ENCODE results near the gene ANO9.
"Not testable (repeated sequence)": the region's sequence is repeated elsewhere in the genome, so short reads cannot be mapped to it uniquely, and the experiment has no call there.

Gene ANO9

DNA sequence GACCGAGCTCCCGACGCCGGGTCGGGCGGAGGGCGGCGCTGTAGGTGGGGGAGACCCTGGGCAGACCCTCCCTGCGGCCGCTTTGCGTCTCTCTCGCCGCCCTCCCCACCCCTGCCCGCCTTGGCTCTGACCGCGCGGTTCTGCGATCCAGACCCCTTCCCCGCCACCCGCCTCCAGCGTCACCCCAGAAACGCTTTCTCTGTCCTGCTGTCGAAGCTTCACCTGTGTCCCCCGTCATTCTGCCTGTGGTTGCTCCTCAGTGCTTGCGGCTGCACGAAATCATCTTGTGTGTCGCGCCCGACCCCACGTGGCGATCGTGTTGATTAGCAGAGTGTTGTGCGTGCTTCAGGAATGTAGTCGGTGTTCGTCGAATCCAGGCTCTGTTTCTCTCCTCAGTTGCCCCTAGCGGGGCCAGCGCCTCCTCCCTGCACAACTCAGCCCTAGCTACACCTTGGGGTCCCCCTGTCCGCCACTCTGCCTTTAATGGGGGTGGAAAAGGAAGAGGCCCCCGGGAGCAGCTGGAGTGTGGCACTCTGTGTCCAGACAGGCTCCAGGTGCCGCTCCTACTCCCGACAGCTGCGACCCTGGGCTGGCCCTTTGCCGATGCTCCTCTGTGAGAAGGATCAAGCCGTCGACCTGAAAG is 9.1 kb upstream of the ANO9 start:
- peak; percentile 87 for DNase-seq

DNA sequence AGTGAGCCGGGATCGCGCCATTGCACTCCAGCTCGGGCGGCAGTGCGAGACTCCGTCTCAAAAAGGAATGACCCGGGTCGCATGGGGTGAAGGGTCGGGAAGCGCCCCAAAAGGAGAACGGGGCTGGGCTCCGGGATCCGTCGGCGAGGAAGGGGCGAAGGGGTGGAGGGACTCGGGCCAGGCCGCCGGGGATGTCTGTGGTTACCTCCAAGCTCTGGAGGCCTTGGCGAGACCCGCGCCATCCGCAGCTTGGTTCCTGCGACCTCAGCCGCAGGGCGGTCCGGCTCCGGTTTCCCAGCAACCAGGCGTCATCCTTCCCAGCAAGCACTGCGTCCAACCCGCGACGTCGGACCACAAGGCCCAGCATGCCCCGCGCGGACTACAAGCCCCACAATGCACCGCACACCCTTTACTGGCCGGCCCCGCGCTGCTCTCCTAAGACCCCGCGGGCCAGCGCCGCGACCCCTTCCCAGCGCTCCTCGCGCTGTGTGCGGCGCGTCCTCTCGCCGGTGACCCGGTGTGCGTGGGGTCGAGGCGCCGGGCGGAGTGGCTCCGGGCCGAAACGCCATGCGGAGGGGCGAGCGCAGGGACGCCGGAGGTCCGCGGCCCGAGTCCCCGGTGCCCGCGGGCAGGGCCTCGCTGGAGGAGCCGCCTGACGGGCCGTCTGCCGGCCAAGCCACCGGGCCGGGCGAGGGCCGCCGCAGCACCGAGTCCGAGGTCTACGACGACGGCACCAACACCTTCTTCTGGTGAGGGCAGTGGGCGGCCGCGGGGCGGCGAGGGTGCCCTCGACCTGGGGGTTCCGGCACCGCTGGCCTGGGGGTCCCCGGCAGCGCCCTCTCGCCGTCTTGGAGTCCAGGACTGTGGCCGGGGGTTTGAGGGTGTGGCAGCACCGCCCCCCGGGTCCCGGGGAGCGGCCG is 8.3 kb upstream of the ANO9 start, which contains the start of gene PTDSS2:
TSS of gene PTDSS2 (plus strand) at position 391 of the 920 bp plus-strand sequence. CDS start at position 568, 177 bp downstream.
- peak; percentile 95 for DNase-seq

DNA sequence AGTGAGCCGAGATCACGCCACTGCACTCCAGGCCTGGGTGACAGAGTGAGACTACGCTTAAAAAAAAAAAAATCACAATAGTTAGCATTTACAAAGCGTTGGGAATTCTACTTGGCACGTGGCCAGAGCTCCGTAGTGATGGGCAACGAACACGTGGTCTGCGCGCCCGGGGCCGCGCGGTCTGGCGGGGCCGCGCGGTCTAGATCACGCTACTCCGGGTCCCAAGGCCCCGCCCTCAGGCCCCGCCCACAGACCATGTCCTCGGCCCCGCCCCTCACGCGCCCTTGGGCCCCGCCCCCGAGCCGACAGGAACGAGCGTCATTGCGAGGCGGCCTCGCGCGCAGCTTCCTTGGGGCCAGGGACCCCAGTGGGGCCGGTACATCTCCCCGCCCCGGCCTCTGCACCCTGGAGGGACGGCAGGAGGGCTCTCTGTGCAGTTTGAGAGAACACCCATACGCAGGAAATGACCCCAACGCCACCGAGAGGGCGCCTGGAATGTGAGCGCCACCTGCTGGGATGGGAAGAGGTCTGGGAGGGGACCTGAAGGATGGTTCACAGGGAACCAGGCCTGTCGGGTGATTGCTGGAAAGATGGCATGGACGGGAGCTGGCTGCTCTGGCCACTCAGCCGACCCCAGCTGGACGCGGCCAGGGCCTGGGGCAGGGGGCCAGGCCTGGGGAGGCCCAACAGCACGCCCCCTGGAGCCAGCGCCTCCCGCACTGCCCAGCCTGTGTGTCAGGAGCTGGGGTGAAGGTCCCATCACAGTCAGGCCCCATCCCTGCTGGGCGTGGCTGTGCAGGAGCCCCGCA is 6.3 kb upstream of the ANO9 start:
- peak; percentile 98 for DNase-seq

DNA sequence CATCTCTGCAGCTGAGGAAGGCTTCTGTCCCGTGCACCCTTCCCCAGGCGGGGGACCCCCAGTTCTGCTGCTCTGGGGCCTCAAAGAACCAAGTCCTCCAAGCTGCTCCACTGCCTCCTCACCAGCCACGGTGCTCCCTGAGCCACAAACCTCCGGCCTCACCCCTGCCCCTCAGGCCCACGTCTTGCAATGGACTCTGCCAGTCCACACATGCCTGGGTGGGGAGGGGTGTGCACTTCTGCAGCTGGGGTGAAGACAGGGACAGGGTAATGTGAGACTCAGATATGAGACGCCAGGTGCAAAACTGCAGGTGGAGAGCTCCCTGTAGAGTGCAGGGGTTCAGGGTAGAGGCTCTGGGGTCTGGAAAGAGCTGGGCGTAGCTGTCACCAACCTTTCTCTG is 5.1 kb upstream of the ANO9 start:
- DNase-seq: no peak

DNA sequence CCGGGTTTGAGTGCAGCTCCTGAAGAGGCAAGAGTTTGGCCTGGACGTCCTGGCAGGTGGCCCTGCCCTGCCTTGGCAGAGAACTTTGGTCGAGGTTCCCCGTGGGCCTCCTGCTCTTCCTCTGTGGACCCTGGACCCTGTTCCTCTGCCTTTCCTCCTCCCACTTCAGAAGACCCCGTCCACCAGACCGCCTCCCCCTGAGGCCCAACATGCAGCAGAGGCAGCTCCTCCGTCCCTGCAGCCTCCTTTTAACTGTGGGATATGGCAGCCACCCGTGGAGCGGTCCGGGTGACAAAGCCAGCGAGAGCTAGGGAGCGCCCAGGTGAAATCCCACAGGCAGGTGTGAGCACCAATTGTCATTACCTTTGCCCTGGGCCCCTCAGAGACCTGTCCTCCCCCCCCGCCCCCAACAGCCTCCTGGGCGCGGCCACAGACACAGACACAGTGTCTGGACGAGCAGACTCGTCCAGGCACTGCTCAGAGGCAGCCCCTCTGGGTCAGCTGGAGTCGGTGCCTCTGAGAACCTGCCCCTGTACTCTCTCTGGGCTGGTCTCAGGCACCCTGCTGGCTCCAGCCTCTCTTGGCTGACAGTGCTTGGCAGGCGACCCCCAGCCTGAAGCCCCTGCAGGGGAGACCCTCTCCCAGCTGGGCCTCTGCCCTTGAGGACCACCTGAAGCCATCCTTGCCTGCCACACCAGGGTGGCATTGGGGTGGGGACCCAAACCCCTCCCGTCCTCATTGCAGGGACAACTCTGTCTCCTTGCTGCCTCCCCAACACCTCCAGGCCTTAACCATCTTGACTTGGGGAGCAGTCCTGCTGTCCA is 4.2 kb upstream of the ANO9 start:
- no peak for DNase-seq

DNA sequence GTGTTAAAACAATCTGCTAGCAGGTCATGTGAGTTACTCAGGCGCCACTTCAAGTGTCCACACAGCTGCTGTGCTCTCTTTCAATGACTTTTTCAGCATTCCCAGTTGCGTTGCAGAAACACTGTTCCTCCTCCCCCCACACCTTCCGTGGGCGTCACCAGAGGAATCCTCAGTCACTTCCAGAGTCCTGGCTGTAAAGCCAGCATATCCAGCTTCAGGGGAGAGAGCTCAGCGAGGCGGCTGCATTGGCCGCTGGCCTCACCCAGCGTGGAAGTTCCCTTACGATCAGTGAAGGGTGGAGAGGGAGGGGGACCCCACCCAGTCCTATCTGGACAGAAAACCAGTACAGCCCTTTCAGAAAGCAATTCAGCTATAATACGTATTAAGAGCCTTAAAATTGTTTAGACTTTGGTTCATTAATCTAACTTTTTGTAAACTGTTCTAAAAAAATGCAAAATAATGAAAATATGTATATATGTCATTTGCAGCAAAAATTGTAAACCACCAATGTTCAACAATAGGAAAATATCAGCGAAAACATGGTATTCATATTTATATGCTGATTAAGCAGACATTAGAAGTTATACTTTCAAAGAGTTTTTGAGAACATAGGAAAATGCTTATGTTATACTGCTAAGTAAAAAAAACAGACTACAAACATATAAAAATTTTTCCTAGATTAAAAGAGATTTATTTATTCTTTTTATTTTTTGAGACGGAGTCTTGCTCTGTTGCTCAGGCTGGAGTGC is 2.8 kb upstream of the ANO9 start:
- DNase-seq: no peak

DNA sequence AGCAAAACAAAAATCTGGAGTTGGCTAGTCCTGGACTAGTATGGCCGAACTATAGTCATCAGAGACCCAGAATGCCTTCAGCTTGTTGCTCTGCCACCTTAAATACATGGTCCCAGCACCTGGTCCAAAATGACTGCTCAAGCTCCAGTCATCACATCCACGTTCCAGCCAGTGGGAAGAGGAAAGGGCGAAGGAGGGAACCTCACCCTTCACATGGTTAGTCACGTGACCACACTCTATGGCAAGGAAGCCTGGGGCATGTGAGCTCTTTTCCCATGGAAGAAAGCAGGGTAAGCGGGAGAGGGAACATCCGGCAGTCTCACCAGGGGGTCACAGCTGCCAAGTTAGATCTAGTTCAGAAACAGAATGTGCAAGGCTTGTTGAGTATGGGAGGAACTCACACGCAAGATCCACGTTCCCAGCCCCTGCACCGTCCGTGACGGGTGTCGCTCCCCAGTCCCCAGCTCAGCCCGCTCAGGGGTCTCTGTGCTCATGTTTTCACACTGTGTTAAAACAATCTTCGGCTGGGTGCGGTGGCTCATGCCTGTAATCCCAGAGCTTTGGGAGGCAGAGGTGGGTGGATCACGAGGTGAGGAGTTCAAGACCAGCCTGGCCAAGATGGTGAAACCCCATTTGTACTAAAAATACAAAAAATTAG is 1.9 kb upstream of the ANO9 start:
- DNase-seq: no peak

DNA sequence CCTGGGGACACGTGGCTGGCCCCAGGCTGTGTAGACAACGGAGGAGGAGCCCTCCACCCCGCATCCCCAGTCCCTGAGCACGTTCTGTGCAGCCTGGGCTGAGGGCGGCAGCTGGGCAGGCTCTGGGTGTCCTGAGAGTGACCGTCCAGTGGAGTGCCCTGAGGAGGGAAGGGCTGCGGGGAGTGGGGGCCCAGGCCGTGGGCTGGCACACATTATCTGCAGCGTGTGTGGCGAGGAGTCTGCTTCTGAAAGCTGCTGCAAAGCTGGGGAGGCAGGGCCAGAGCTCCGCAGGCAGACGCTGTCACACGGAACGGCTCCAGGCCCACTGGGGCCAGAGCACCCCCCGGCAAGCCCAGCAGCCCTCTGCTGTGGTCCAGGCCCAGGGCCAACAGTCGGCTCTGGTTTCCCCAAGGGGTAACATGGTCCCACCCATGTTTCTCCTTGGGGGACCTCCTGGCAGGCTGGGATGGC is 835 bp upstream of the ANO9 start:
- DNase-seq: no peak

DNA sequence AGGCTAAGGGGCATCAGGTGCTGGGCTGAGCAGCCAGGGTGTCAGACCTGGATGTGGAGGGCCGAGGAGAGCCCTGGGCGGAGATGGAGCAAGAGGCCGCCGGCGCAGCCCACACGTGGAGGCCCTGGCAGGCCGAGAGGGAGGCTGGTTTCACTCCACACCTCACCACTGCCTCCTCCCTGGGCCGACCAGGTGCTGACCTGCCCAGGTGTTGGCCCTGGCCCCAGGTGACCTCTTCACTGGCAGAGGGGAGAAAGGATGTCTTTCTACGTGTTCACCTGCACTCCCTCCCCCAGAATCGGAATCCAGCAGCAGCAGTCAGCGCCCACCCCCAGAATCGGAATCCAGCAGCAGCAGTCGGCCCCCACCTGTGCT is 781 bp downstream of the ANO9 start:
- DNase-seq: no peak

DNA sequence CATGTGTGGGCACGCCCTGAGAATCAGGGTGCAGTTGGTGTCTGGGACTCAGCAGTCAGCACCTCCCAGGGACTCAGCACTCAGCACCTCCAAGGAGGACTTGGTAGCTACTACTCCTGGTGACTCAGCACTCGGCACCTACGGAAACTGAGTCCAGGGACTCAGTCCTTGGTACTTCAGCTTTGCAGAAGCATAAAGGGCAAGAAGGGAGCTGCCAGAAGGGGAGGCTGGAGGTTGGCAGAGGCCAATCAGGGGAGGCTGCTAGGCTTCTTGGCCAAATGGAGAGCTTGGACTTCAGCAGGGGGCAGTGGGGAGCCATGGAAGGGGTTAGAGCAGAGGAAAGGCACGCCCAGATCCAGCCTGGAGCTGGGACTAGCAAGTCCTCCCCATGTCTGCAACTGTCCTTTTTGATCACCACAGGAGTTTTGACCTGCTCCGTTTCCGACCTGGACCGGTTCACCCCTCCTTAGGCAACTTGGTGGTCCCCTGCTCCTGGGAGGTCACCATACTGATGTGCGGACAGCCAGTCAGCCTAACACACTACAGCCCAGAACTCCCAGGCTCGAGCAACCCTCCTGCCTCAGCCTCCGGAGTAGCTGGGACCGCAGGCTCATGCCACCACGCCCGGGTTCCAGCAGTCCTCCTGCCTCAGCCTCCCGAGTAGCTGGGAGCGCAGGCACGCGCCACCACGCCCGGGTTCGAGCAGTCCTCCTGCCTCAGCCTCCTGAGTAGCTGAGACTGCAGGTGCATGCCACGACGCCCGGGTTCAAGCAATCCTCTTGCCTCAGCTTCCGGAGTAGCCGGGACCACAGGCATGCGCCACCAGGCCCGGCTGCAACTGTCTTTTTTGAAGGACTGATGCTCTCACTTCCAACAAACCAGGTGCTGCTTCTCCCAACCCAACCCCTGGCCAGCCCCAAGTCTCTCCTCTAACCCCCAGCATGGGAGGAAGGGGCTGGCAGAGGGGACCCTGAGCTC is 1.5 kb downstream of the ANO9 start:
- no peak for DNase-seq

DNA sequence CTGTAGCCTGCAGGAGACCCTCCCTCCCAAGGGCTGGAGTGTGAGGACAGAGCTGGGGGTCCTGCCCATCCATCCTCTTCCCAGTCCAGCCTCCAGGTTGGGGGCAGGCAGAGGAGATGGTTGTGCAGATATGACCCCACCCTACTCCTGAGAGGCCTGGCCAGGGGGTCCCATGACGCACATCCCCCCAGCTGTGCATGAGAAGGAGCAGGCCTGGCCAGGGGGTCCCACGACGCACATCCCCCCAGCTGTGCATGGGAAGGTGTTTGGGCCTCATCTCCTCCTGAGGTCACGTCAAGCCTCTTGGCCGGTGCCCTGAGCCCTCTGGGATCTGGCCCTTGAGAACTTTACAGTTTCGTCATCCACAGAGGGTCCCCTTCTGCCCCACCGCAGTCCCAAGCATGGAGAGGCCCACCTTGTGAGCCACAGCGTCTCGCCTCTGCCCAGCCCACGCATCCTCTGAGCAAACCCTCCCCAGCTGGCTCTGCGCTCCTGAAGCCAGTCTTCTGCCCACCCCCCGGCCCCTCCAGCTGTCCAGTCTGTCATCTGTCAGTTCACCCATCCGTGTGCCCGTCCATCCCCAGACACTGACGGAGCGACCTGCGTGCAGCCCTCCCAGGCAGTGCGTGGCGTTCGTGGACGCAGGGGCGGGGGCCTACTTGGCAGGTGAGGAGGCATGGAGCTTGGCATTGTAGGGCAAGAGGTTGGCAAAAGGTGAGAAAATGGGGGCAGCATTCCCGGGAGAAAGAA is 2.3 kb downstream of the ANO9 start:
- no peak for DNase-seq

DNA sequence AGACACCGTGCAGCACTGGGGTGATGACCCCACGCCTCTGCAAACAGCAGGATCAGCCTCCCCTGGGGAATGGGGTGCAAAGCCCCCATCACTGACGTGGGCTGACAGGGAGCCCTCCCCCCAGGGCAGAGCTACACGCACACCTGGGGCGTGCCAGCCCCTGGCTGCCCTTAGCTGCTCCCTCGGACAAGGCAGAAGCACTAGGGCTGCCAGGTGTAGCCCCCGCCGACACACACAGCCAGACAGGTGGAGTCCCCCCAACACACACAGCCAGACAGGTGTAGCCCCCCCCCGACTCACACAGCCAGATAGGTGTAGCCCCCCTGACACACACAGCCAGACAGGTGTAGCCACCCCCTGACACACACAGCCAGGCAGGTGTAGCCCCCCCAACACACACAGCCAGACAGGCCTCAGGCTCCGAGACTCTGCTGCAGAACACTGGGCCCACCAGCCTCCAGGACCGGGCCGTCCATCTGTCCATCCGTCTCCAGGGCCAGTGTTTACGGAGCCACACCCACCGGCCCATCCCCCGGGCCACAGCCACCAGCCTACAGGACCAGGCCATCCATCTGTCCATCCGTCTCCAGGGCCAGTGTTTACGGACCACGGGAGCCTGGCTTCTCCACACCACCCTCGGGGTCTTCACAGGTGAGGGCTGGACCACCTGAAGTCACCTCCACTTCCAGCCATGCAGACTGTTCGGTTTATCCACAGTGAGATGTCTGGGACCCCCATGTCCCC is 3.5 kb downstream of the ANO9 start:
- no peak for DNase-seq

DNA sequence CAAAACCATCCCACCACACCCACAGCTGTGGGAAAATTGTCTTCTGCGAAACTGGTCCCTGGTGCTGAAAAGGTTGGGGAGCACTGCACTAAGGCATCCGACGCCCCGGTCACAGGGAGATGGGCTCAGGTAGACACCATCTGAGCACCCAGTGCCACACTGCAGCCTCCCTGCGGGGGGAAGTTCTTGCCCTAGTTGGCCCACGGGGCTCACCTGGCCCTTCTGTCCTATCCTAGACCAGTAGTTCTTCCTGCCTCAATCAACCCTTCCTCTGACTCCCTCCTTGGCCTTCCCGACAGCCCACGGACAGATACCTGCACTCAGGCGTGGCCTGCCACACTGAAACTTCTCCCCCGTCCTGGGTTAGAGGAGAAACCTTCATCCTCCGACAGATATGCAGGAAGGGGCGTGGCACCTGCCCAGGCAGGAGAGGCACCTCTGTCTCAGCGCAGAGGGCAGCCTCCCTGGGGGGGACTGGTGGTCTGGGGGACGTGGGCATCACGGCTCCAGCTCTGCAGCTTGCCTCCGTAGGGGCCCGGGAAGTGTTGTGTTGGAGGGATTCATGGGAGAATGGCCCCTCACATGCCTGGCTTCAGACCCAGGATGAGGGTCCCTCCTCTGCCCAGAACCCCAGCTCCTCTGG is 4.5 kb downstream of the ANO9 start:
- DNase-seq: no peak

DNA sequence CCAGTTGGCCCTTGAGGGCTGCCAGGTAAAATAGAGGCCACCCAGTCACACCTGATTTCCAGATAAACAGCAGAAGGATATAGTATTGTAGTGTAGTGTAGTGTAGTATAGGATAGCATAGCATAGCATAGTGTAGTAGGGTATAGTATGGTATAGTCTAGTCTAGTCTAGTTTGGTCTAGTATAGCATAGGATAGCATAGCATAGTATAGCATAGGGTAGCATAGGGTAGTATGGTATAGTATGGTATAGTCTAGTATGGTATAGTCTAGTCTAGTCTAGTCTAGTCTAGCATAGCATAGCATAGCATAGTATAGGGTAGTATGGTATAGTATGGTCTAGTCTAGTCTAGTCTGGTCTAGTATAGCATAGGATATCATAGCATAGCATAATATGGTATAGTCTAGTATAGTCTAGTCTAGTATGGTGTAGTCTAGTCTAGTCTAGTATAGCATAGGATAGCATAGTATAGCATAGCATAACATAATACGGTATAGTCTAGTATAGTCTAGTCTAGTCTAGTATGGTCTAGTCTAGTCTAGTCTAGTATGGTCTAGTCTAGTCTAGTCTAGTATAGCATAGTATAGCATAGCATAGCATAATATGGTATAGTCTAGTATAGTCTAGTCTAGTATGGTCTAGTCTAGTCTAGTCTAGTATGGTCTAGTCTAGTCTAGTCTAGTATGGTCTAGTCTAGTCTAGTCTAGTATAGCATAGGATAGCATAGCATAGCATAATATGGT is 6.6 kb downstream of the ANO9 start:
- not testable (repeated sequence) for DNase-seq

DNA sequence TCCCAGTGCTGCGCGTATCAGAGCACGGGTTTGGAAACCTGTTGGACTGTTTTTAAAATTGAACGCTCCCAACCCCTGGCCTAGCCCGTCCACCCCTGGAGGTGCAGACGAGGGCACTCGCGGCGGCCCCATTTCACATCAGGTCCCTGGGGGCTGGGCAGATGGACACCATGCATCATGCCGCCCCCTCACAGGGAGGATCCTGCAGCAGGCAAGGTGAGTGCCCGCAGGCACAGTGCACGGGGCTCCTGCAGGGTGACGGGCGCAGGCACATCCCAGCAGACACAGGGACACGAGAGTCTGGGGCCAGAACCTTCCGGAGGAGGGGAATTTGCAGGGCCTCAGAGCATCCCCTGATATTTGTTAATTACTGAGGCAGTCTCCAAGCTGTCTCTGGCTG is 7.3 kb downstream of the ANO9 start:
- DNase-seq: no peak

DNA sequence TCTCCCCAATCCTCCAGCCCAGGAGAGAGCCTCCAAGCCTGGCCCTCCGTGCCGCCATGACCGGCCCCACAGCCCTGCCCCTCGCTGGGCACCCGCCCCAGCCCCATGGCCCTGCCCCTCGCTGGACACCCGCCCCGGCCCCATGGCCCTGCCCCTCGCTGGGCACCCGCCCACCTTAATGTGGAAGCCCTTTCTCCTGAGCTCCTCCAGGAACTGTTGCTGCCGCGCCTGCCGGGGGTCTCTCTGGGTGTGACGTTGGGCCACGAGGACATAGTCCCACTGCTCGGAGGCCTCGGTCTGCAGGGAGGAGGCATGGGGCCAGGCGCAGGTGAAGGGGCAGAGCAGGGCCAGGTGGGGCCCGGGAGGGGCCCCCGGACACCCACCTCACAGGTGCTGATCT is 8.2 kb downstream of the ANO9 start:
- DNase-seq: no peak

DNA sequence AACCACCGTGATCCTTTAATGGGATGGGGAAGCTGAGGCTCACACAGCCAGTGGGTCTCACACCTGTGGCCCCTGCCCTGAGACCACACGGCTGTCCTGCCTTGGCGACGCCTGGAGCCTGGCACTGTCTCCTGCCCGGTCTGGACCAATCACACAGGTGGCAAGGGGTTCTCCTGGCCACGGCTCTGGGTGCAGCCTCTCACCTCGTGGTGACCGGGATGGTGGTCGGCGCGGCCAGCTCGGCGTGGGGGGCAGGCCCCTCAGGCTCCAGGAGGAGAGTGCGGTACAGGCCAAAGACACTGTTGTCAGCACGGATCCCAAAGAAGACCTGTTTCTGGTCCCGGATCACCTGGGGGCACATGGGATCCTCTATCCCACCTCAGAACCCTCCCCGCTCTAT is 8.7 kb downstream of the ANO9 start:
- no peak for DNase-seq
